Measurements from ENCODE around the gene ABHD16A.
"Not testable (repeated sequence)": the region's sequence is repeated elsewhere in the genome, so short reads cannot be mapped to it uniquely, and the experiment has no call there.

ABHD16A gene

DNA sequence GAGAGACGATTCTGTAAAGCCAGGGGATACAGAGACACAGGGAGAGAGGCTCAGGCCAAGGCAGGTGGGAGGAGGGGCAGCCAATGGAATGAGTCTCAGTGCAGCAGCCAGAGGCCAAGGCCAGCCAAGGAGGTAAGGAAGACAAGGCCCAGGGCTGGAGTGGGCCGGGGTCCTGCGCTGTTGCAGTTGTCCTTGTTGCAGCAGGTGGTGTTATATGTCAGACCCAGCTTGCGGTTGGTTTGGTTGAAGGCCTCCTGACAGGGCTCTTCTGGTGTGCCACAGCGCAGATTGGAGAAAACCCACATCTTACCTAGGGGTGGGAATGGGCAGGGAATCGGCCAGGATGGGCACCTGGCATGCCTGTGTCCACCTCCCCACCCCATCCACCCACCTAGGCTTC, 15.9 kb upstream of the ABHD16A start:
- intact Hi-C loops (cut with DNase I): no loop called here
- no peak for DNase-seq

DNA sequence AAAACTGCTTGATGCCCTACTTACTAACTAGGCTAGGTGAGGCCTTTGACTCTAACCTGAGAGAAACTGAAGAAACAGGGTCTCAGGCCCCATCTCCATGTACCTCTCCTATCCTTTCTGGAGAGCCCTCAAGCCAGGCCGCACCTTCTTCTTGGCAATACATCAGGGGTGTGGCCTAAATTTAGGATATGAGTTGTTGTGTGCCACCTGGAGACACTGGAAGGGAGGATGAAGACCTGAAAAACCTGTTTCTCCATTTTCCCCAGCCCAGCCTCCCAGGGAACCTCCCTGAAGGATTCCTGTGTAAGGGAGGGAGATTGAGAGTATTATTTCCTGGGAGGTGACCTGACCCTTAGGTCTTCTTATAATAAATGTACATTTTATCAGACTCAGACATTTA, 15.1 kb upstream of the ABHD16A start:
- intact Hi-C loops (cut with DNase I): no loop called here
- DNase-seq: no peak

DNA sequence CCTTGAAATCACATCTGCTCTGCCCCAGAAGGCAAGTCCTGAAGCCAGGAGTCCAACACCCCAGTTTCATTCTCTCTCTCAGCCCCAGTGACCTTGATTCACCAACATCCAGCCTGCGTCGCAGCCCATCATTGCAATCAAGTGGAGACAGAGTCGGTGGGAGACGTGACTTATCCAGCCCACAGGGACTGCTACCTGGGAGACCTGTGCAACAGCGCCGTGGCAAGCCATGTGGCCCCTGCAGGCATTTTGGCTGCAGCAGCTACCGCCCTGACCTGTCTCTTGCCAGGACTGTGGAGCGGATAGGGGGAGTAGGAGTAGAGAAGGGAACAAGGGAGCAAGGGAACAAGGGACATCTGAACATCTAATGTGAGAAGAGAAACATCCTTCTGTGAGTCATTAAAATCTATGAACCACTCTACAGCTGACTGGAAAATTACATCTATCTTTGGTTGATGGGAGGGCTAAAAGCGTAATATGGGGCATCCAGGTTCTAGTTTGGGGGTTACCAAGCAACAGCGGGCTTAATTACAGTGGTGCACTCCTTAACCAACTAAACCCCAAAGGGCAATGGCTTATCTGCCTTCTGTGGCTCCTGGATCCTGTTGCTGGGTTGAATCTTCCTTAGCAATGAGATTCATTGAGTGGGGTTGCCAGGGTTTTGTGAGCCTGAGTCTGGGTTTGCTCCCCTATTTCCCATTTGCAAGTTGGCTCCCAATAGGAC, 14.5 kb upstream of the ABHD16A start:
- intact Hi-C loops (cut with DNase I): no loop called here
- peak in 4 of 42 donors; percentile 29 to 52 (median 38) for DNase-seq

DNA sequence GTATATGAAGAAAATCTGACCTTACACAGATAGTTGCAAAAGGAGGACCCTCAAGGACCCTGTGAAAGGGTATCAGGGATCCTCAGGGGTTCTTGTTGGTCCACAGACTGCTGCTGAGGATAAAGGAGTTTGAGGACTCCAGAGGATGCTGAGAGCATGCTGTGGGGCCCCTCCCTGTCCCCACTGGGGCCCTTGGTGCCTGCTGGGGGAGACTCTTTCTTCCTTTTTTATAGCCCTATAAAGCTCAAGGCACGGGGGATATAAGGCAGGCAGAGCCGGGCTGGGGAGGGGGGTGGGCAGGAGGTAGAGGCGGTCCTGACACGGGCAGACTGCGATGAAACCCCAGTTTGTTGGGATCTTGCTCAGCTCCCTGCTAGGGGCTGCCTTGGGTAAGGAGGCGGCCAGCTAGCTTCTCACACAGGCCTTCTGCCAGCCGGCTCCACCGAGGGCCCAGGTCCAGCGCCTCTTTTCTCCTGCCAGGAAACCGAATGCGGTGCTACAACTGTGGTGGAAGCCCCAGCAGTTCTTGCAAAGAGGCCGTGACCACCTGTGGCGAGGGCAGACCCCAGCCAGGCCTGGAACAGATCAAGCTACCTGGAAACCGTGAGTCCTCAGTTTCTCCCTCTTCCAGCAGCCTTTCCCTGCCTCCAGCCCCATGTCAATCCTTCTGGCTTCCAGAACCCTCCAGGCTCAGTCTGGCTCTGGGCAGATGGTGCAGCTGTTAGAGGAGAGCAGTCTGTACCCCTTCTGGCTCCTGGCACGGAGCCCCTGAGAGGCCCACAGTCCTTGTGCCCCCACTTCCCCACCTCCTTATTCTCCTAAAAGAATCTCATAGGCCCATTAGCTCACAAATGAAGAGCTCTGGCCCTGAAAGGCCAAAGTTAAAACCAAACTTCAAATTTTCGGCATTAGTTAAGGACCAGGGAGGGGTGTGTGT, 12.2 kb upstream of the ABHD16A start, which contains the start of gene LY6G6D:
TSS of gene LY6G6D (plus strand) at position 327 of the 937 bp plus-strand sequence. CDS start at position 335, 8 bp downstream.
- intact Hi-C loops (cut with DNase I): no loop called here
- no peak for DNase-seq

DNA sequence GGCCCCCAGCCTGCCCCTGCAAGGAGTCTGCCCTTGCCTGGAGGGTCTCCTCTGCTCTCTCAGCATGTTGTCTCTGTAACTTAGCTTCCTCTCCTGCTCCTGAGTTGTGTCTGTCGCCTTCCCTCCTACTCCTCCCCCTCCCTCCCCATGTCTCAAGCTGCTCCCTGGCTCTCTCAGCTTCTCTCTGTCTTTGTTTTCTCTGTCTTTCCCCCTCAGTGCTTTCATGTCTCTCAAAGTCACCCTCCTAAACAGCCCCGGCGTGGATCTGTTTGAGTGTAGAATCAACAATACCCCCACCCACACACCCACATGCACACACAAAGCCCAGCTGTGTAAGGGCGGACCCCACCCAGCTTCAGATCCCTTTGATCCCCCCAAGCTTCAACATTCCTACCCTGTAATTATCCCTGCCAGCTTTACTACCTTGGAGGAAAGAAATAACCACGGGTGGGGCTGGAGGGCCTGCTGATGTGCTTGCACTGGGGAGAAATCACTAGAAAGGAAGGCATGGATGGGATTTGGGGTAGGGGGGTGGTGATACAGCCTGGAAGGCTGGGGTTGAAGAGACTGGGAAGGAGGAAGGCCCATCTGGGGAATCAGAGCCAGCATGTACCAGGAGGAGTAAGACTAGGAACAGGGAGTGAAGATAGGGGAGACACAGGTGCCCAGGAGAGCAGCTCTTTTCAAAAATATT, 11.0 kb upstream of the ABHD16A start:
- intact Hi-C loops (cut with DNase I): no loop called here
- no peak for DNase-seq

DNA sequence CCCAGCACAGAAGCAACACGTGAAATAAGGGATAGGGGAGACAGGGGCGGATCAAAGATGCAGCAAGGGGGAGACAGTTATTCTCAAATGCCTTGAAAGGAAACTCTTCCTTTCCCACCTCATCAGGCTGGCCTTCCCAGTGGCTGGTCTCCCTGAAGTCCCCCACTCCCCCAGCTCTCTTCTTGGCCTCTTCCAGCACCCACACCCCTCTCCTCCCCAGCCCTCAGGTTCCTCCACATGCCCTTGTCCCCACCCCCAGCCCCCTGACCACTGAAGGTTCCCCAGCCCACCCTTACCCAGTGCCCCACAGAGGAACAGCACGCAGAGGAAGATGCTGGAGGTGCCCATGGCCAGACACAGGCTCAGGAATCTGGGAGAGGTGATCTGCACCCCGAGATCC, 10.3 kb upstream of the ABHD16A start:
- intact Hi-C loops (cut with DNase I): no loop called here
- DNase-seq: no peak

DNA sequence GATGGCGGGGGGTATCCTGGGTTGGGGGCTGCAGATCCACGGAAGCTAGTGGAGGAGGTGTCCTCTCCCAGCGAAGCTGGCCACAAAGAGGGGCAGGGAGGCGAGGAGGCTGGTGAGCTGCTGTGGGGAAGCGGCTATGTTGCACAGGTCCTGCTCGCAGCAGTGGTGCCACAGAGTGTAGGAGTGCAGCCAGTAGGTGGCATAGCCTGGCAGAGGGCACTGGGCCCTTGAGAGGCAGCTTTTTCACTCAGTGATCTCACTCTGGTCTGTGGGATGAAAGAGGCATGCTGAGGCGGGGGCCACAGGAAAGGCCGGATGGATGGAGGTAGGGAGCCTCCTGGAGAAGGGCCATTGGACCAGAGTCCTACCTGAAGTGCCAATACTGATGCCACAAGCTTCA, 9.2 kb upstream of the ABHD16A start:
- no peak for DNase-seq
- intact Hi-C loops (cut with DNase I): no loop called here

DNA sequence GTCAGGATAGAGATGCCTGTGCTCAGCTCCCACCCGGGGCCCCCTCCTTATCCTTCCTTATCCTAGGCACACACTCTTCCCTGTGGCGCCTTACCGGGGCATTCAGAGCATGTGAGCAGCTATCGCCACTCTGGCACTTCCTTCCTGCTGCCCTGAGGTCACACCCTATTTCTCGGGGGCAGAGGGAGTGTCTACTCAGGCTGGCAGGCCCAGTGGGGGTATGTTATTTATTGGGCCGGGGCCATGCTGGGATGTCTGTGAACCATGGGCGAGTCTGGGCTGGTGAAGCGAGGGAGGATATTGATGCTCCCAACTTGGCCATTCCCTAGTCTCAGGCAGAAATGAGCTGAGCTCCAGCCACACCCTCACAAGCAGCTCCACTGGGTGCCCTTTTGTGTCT, 8.1 kb upstream of the ABHD16A start:
- DNase-seq: no peak
- intact Hi-C loops (cut with DNase I): no loop called here

DNA sequence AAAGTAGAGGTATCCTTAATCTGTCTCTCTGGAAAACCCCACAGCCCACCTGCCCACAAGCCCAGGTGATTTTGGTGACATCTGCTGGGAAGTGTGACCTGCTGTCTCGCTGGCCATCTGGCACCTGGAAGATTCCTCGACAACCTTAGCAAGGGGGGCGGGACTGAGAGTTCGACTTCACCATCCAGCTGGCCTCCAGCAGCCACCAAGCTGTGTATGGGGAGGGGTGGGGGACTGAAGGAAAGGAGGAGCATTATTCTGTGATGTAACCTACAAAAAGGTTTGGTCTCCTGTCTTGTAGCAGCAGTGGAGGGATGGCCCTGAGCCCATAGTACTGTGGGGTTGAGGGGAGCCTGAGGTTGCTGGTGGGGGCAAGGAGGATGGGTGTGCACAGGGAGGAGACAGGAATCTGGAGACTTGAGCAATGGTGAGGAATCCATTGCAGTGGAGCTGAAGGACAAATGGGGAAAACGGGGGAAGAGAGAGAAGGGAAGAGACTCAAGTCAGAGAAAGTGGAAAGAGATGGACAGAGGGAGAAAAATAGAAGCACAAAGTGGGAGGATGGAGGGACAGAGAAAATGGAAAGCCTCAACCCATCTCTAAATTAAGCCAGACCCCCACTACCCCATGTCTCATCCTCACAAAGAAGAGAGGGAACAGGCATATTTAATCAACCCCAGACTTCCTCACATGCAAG, 7.5 kb upstream of the ABHD16A start:
- no peak for DNase-seq
- intact Hi-C loops (cut with DNase I): no loop called here

DNA sequence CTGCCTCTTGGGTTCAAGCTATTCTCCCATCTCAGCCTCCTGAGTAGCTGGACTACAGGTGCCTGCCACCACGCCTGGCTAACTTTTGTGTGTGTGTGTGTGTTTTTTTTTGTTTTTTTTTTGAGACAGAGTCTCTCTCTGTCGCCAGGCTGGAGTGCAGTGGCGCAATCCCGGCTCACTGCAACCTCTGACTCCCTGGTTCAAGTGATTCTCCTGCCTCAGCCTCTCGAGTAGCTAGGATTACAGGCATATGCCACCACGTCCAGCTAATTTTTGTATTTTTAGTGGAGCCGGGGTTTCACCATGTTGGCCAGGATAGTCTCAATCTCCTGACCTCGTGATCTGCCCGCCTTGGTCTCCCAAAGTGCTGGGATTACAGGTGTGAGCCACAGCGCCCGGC, 6.0 kb upstream of the ABHD16A start:
- intact Hi-C loops (cut with DNase I); DNase-seq: not testable (repeated sequence)

DNA sequence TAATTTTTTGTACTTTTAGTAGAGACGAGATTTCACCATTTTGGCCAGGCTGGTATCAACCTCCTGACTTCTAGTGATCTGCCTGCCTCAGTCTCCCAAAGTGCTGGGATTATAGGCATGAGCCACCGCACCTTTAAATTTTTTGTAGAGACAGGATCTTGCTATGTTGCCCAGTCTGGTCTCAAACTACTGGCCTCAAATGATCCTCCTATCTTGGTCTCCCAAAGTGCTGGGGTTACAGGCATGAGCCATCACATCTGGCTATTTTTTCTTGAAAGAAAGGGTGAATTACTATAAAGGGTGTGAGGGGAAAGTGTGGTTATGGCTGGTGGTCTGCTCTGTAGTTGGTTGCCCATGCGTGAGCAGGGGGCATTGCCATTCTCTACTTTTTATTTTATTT, 5.1 kb upstream of the ABHD16A start:
- no peak for DNase-seq
- intact Hi-C loops (cut with DNase I): no loop called here

DNA sequence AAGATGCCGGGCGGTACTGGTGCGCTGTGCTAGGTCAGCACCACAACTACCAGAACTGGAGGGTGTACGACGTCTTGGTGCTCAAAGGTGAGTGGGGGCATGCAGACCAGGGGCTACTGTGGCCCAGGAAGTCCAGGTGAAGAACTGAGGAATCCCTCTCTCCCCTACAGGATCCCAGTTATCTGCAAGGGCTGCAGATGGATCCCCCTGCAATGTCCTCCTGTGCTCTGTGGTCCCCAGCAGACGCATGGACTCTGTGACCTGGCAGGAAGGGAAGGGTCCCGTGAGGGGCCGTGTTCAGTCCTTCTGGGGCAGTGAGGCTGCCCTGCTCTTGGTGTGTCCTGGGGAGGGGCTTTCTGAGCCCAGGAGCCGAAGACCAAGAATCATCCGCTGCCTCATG, 4.6 kb upstream of the ABHD16A start:
- no peak for DNase-seq
- intact Hi-C loops (cut with DNase I): no loop called here

DNA sequence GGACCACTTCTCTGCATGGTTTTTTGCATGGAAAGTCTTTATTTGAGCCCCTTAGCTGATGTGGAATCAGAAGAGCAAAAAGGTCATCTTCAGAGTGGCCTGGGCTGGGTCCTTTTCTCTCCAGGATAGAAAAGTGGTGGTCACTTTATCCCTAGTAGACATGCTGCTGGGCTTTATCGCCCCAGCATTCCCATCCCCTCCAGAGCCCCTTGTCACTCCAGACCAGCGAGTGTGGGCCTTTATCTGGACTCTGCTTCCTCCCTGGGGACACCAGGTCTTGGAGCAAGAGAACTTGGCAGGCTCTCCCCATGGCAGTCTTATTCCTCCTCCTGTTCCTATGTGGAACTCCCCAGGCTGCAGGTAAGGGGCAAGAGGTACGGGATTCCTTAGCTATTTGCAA, 3.5 kb upstream of the ABHD16A start, which contains the start of gene LY6G6F:
TSS of gene LY6G6F (plus strand) at position 268 of the 400 bp plus-strand sequence. CDS start at position 309, 41 bp downstream.
- intact Hi-C loops (cut with DNase I): no loop called here
- no peak for DNase-seq

DNA sequence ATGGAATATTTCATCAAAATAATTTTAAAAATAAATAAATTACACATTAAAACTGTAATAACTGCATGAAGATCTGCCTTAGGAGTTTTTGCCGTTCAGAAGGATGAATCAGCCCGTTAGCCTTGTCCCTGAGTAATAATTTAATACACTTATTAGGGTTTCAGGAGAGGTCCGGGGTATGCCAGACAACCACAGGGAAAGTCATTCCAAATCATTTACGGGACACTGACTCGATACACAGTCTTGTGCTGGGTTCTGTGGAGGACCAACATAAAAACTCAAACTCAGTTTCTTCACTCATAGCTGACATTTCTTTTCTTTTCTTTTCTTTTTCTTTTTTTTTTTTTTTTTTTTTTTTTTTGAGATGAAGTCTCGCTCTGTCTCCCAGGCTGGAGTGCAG, 2.8 kb upstream of the ABHD16A start:
- DNase-seq: no peak
- intact Hi-C loops (cut with DNase I): no loop called here

DNA sequence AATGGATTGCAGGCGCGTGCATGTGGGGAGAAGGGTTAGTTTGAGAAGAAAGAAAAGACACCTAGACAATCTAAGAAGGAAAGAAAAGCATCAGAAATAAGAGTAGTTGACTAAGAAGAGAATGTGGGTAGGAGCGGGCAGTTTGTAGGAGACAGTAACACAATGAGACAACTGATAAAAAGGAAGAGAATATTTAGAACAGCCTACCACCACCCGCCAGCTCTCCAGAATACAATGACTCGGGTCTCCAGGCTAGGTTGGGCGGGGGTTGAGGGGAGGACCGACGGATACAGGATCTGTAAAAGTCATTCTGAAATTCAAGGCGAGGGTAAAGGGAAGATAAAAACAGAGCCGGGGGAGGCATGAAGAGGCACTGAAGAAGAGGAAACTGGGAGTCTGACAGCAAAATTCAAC, 712 bp downstream of the ABHD16A start:
- DNase-seq: peak in 3 of 42 donors; percentile 26 to 50 (median 39)
- intact Hi-C loops (cut with DNase I): no loop called here

DNA sequence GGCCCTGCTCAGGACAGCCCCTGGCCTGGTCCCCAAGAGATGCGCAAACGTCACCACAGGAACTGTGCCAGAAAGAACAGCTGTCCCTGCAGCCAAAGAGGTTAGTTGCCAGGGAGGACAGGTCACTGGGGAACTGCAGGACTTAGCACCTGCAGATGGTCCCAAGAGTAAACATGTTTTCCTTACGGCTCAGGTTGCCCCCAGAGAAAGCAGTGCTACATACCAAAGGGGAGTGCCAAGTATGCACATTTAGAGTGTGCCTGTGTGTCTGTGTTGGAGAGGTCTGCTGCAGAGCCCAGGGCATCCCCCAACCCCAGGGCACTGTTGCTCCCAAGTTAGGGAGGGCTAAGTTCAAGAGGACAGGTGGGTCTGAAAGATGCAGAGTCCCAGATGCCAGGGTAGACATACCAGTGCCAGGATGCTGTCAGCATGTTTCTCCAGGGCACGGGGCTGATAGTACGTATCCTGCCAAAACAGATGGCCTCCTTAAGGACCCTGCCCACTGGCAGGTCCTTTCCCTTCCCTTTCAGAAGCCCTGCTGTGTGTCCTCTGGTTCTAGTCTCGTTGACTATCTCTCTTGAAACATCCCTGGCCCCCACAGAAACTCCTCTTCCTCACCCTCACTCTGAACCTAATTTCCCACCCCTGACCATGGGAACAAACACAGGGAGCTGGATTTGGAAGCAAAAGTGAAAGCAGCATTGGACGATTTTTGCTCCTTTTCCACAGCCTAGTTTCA, 1.3 kb downstream of the ABHD16A start:
- no peak for DNase-seq
- intact Hi-C loops (cut with DNase I): no loop called here

DNA sequence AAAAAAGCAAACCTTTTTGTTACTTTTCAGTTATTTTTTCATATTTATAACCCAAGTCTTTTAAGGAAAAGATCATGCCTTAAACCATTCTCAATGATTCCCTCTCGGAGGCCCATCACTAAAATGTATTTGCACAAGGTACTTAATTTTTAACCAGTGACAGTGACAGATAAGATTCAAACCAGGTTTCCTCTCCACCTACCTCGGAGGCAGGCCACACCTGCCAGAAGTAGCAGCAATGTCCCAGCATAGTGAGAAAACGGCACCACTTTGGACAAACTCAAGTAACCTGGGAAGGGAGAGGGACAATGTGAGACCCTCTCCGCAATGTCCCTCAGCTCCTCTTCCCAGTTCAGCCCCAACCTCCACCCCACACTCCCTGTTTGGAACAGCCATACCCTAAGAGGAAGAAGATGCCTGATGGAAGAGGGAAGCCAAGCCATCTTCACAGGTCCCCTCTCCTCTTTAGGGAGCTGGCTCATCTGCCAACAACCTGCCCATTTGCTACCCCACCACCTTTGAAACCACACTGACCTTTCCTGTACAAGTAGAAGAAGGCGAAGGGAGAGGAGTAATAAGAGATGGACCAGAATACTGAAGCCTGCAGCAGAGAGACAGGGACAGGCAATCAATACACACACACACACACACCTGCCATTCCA, 2.3 kb downstream of the ABHD16A start:
- DNase-seq: no peak
- intact Hi-C loops (cut with DNase I): no loop called here

DNA sequence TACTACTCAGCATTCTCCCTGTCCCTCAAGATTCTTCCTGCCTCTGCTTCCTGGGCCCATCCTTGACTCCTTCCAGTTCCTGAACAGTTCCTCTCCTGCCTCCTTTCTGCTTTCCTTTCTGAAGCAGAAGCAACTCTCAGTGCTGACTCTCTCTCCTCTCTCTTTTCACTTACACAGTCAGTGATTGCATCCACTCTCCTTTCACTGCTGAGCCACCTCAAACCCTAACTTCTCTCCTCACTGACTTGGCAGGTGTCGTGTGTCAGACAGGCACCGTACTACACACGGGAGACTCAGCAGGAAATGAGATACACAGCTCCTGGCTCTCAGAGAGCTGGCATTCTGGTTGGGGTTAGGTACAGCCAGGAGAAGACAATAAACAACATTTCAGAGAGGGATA, 5.6 kb downstream of the ABHD16A start:
- intact Hi-C loops (cut with DNase I): no loop called here
- DNase-seq: no peak
